ENCODE measurements around the gene SLC2A1.

DNA sequence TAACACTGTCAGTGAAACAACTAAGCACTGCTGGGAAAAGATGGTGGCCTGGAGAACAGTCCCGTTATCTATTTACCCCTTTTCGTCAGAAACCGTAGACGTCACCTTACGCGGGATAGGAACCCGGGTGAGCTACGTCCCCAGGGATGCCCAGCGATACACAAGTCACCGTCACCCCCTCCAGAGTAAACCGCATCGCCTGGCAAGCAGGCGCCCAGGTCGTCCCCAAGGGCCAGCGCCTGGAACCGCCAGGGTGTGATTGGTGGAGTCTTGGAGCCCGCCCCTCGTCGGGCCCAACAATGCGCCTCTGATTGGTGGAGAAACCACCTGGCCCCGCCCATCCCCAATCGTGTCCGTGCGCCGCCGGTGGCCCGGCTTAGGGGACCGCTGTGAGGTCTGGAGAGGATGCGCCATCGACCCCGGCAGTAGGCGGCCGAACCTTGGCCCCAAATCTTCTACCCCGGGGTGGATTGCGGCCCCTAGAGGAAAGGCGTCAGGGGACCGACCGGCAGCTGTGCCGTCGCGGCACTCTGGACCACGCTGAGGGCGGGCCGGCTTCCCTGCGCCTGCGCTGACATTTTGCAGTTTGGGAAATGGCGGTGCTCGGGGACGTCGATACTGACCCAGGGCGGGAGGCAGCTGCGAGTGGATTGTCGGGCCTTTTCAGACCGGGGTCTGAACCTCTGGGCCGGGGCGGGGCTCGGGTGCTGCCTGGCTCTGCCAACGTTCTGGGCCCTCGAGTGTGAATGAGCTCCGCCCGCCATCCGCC, 34.4 kb downstream of the SLC2A1 start:
- no peak for TF ChIP-seq EZH2 (IDR thresholded peaks at IDR 0.05; ENCODE audit: low read length, unreplicated experiment)
- TF ChIP-seq, protein P1, sequence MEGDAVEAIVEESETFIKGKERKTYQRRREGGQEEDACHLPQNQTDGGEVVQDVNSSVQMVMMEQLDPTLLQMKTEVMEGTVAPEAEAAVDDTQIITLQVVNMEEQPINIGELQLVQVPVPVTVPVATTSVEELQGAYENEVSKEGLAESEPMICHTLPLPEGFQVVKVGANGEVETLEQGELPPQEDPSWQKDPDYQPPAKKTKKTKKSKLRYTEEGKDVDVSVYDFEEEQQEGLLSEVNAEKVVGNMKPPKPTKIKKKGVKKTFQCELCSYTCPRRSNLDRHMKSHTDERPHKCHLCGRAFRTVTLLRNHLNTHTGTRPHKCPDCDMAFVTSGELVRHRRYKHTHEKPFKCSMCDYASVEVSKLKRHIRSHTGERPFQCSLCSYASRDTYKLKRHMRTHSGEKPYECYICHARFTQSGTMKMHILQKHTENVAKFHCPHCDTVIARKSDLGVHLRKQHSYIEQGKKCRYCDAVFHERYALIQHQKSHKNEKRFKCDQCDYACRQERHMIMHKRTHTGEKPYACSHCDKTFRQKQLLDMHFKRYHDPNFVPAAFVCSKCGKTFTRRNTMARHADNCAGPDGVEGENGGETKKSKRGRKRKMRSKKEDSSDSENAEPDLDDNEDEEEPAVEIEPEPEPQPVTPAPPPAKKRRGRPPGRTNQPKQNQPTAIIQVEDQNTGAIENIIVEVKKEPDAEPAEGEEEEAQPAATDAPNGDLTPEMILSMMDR (conservative IDR thresholded peaks at IDR 0.05; ENCODE audit: low read depth, low read length) = no peak; the same call in 1 of the 2 replicates
